GM23338 (cell line): ENCODE measurements around the gene B4GAT1. TPM values are rescaled to one million over a fixed set of nuclear protein-coding genes. Genes with fewer than 3 reads are reported as not detected.
A peak's percentile ranks its signal among the peaks of the same experiment; 100 is the strongest.

Experiments used
- ATAC-seq: fragments of 200-7000 bp; cut with Tn5 transposase; 3 replicates; pipeline ENCODE4 v1.9.1; 2020
- DNase-seq: peaks from one replicate; pipeline ENCODE4 v3.0.0-alpha.2; 2015; ENCODE audit warnings: low spot score
- H2AFZ ChIP-seq: fragments of 200-600 bp; sonication (generic); 2 replicates; pipeline ENCODE4 v1.8.0; 2016; ENCODE audit warnings: antibody characterized with exemption, mild to moderate bottlenecking, moderate library complexity
- H3F3A ChIP-seq: fragments of 200-600 bp; sonication (generic); replicated peaks from 2 replicates; pipeline ENCODE4 v1.8.0; 2017; ENCODE audit warnings: antibody characterized with exemption, mixed run types, low read depth
- H3K27ac ChIP-seq: fragments of 200-600 bp; sonication (generic); 2 replicates; pipeline ENCODE4 v1.6.1; 2016; ENCODE audit warnings: low read depth
- H3K27me3 ChIP-seq: fragments of 200-600 bp; sonication (generic); 2 replicates; pipeline ENCODE4 v1.8.0; 2016; ENCODE audit warnings: mild to moderate bottlenecking, mixed run types, moderate library complexity; ENCODE audit not compliant: insufficient read depth
- H3K36me3 ChIP-seq: fragments of 200-600 bp; sonication (generic); 2 replicates; pipeline ENCODE4 v1.8.0; 2016; ENCODE audit warnings: mild to moderate bottlenecking; ENCODE audit not compliant: insufficient read depth
- H3K4me1 ChIP-seq: fragments of 200-600 bp; sonication (generic); 2 replicates; pipeline ENCODE4 v1.8.0; 2016; ENCODE audit warnings: mild to moderate bottlenecking, moderate library complexity; ENCODE audit not compliant: insufficient read depth
- H3K4me2 ChIP-seq: fragments of 200-600 bp; sonication (generic); 2 replicates; pipeline ENCODE4 v1.7.1; 2017; ENCODE audit warnings: mixed run types
- H3K4me3 ChIP-seq: fragments of 200-600 bp; sonication (generic); 2 replicates; pipeline ENCODE4 v1.6.1; 2016; ENCODE audit warnings: mixed run types
- H3K79me2 ChIP-seq: fragments of 200-600 bp; sonication (generic); replicated peaks from 2 replicates; pipeline ENCODE4 v1.8.0; 2017; ENCODE audit warnings: mild to moderate bottlenecking; ENCODE audit not compliant: insufficient read depth
- H3K9me2 ChIP-seq: fragments of 200-600 bp; sonication (generic); 2 replicates; pipeline ENCODE4 v1.8.0; 2017; ENCODE audit not compliant: insufficient read depth
- H4K20me1 ChIP-seq: fragments of 200-600 bp; sonication (generic); replicated peaks from 2 replicates; pipeline ENCODE4 v1.8.0; 2017; ENCODE audit warnings: mild to moderate bottlenecking; ENCODE audit not compliant: insufficient read depth
- H3K27ac Mint-ChIP-seq: 2 replicates; pipeline ENCODE4 v1.8.0; 2020; ENCODE audit warnings: inconsistent platforms, mild to moderate bottlenecking, moderate library complexity, mixed read lengths
- H3K27me3 Mint-ChIP-seq: 3 replicates; pipeline ENCODE4 v1.8.0; 2022; ENCODE audit warnings: low read depth, mild to moderate bottlenecking, moderate library complexity, mixed read lengths, inconsistent platforms; ENCODE audit not compliant: insufficient read depth, poor library complexity
- H3K36me3 Mint-ChIP-seq: 3 replicates; pipeline ENCODE4 v1.8.0; 2021; ENCODE audit warnings: low read depth, mild to moderate bottlenecking, inconsistent platforms, moderate library complexity, mixed read lengths
- H3K4me1 Mint-ChIP-seq: 3 replicates; pipeline ENCODE4 v1.8.0; 2020; ENCODE audit warnings: mild to moderate bottlenecking, inconsistent platforms, mixed read lengths
- H3K4me3 Mint-ChIP-seq: 3 replicates; pipeline ENCODE4 v1.8.0; 2021; ENCODE audit warnings: moderate library complexity, mild to moderate bottlenecking, inconsistent platforms, mixed read lengths
- H3K9me3 Mint-ChIP-seq: 3 replicates; pipeline ENCODE4 v1.8.0; 2020; ENCODE audit warnings: moderate library complexity, mild to moderate bottlenecking, inconsistent platforms, mixed read lengths
- CREB1 ChIP-seq: fragments of 250-450 bp; sonication (Bioruptor Pico); IDR thresholded peaks from 2 replicates; pipeline ENCODE4 v1.5.0; 2020; ENCODE audit warnings: low read depth, mild to moderate bottlenecking, moderate library complexity
- ETS1 ChIP-seq: IDR thresholded peaks from 2 replicates; pipeline ENCODE4 v1.6.1; 2016; ENCODE audit warnings: antibody characterized with exemption
- EZH2 ChIP-seq: fragments of 200-600 bp; sonication (generic); IDR thresholded peaks from one replicate; pipeline ENCODE4 v1.8.0; 2017; ENCODE audit warnings: antibody characterized with exemption, mild to moderate bottlenecking, low read depth; ENCODE audit not compliant: unreplicated experiment
- EZH2phosphoT487 ChIP-seq: fragments of 200-600 bp; sonication (generic); IDR thresholded peaks from one replicate; pipeline ENCODE4 v1.8.1; 2018; ENCODE audit warnings: antibody characterized with exemption; ENCODE audit not compliant: unreplicated experiment
- JUNB ChIP-seq: IDR thresholded peaks from one replicate; pipeline ENCODE4 v1.6.1; 2016; ENCODE audit warnings: antibody characterized with exemption; ENCODE audit not compliant: unreplicated experiment
- NANOG ChIP-seq: IDR thresholded peaks from 2 replicates; pipeline ENCODE4 v1.6.1; 2016; ENCODE audit warnings: antibody characterized with exemption, borderline replicate concordance
- POLR2AphosphoS5 ChIP-seq: IDR thresholded peaks from 2 replicates; pipeline ENCODE4 v1.6.1; 2016; ENCODE audit warnings: antibody characterized with exemption, low read depth
- STAT1 ChIP-seq: IDR thresholded peaks from one replicate; pipeline ENCODE4 v1.6.1; 2016; ENCODE audit warnings: antibody characterized with exemption; ENCODE audit not compliant: unreplicated experiment
- ZNF114 ChIP-seq: fragments of 250-450 bp; sonication (Bioruptor Pico); IDR thresholded peaks from 2 replicates; pipeline ENCODE4 v1.5.0; 2020; ENCODE audit warnings: mild to moderate bottlenecking, moderate library complexity
- ZNF331 ChIP-seq: fragments of 250-450 bp; sonication (Bioruptor Pico); IDR thresholded peaks from 2 replicates; pipeline ENCODE4 v1.5.0; 2020; ENCODE audit warnings: low read depth, mild to moderate bottlenecking, moderate library complexity
- ZNF462 ChIP-seq: fragments of 250-450 bp; sonication (Bioruptor Pico); IDR thresholded peaks from 2 replicates; pipeline ENCODE4 v1.5.0; 2020; ENCODE audit warnings: mild to moderate bottlenecking, moderate library complexity
- polyA plus RNA-seq: library from polyadenylated mRNA; unstranded; fragments of >200 nt; fragmentation: Nextera tagmentation; extraction: Ambion mirVana; gene quantifications from 2 replicates; pipeline ENCODE4 v1.2.1, GENCODE V29; 2016
- total RNA-seq: library from RNA; depleted of rRNA; stranded (reverse); fragments of >200 nt; shearing (Covaris generic); gene quantifications from 2 replicates; pipeline ENCODE4 v1.2.3, GENCODE V29; 2014
- TF ChIP-seq, protein P1 (sequence below), 2 experiments: fragments of 200-600 bp in 1 of 2; sonication (generic) in 1 of 2; conservative IDR thresholded peaks; 2 replicates each; pipeline versions ENCODE4 v1.5.1 to v1.6.1; 2016 to 2017; ENCODE audit warnings: antibody characterized with exemption in 2 of 2, low read depth in 2 of 2, mild to moderate bottlenecking in 2 of 2, moderate library complexity in 1 of 2
- TF ChIP-seq, protein P2 (sequence below): IDR thresholded peaks from one replicate; pipeline ENCODE4 v1.6.1; 2018; ENCODE audit warnings: antibody characterized with exemption; ENCODE audit not compliant: unreplicated experiment

Gene B4GAT1
- total and polyA plus RNA-seq, 2 experiments from 2014 or later: 23.5 to 41.9 TPM

- ATAC-seq (no peak), DNase-seq (no peak)
- Histone ChIP-seq H2AFZ (peak overlapping the region; percentile 56; the same call in 1 of the 2 replicates), H4K20me1 (peaks cover 5% of the 10 kb centered on the region; the same call in 1 of the 2 replicates), H3K4me1 (peaks cover 21% of the 10 kb centered on the region), H3F3A (peaks cover 23% of the 10 kb centered on the region), H3K27ac (no peak overlapping the region), H3K36me3 (peaks cover 6% of the 10 kb centered on the region; the same call in 1 of the 2 replicates), H3K9me2 (no peaks in the 10 kb centered on the region), H3K4me3 (no peak overlapping the region), H3K27me3 (no peaks in the 10 kb centered on the region), H3K79me2 (peaks cover 23% of the 10 kb centered on the region), H3K4me2 (peak overlapping the region; percentile 82)
- H3K4me1 Mint-ChIP-seq: peaks cover 26% of the 10 kb centered on the region
- peaks cover 15% of the 10 kb centered on the region for H3K27me3 Mint-ChIP-seq
- H3K9me3 Mint-ChIP-seq: no peaks in the 10 kb centered on the region; the same call in 2 of the 3 replicates
- H3K36me3 Mint-ChIP-seq: peaks cover 25% of the 10 kb centered on the region
- TF ChIP-seq JUNB (no peak), EZH2phosphoT487 (no peak), ZNF114 (CRISPR knock-in tag) (no peak), CREB1 (no peak), NANOG (no peak), POLR2AphosphoS5 (no peak), ZNF462 (no peak), EZH2 (no peak), ZNF331 (CRISPR knock-in tag) (no peak), STAT1 (no peak), ETS1 (no peak)
- TF ChIP-seq, protein P1, sequence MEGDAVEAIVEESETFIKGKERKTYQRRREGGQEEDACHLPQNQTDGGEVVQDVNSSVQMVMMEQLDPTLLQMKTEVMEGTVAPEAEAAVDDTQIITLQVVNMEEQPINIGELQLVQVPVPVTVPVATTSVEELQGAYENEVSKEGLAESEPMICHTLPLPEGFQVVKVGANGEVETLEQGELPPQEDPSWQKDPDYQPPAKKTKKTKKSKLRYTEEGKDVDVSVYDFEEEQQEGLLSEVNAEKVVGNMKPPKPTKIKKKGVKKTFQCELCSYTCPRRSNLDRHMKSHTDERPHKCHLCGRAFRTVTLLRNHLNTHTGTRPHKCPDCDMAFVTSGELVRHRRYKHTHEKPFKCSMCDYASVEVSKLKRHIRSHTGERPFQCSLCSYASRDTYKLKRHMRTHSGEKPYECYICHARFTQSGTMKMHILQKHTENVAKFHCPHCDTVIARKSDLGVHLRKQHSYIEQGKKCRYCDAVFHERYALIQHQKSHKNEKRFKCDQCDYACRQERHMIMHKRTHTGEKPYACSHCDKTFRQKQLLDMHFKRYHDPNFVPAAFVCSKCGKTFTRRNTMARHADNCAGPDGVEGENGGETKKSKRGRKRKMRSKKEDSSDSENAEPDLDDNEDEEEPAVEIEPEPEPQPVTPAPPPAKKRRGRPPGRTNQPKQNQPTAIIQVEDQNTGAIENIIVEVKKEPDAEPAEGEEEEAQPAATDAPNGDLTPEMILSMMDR (conservative IDR thresholded peaks at IDR 0.05; ENCODE audit: low read depth in 2 of 2): no peak
- TF ChIP-seq, protein P2, sequence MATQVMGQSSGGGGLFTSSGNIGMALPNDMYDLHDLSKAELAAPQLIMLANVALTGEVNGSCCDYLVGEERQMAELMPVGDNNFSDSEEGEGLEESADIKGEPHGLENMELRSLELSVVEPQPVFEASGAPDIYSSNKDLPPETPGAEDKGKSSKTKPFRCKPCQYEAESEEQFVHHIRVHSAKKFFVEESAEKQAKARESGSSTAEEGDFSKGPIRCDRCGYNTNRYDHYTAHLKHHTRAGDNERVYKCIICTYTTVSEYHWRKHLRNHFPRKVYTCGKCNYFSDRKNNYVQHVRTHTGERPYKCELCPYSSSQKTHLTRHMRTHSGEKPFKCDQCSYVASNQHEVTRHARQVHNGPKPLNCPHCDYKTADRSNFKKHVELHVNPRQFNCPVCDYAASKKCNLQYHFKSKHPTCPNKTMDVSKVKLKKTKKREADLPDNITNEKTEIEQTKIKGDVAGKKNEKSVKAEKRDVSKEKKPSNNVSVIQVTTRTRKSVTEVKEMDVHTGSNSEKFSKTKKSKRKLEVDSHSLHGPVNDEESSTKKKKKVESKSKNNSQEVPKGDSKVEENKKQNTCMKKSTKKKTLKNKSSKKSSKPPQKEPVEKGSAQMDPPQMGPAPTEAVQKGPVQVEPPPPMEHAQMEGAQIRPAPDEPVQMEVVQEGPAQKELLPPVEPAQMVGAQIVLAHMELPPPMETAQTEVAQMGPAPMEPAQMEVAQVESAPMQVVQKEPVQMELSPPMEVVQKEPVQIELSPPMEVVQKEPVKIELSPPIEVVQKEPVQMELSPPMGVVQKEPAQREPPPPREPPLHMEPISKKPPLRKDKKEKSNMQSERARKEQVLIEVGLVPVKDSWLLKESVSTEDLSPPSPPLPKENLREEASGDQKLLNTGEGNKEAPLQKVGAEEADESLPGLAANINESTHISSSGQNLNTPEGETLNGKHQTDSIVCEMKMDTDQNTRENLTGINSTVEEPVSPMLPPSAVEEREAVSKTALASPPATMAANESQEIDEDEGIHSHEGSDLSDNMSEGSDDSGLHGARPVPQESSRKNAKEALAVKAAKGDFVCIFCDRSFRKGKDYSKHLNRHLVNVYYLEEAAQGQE: no peak
- no peak overlapping the region; the same call in 1 of the 2 replicates for H3K27ac Mint-ChIP-seq
- H3K4me3 Mint-ChIP-seq: peak overlapping the region; percentile 9; the same call in 1 of the 3 replicates
These were observed 25.8 kb upstream of the B4GAT1 start for GRCh38 chr11:66373265-66373664.
